ENCODE results near the gene POLN.

Gene POLN

DNA sequence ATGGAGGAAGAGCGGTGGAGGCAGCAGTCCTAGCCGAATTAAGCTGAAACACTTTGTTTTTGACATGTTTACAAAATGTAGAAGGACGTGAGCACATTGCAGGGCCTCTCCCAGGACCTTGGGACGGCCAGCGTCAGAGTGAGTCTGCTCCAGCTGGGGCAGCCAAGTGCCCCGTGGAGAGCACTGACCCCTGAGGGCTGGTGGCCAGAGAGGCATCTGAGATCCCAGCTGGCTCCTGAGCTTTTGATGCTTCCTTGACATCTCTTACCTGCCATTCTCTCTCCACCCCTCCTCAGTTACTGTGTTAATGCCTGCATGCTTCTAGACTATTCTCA lies 158.1 kb downstream of the POLN start:
- no peak for ATAC-seq
- no peak for TF ChIP-seq SNAI2 (CRISPR knock-in tag; IDR thresholded peaks at IDR 0.05)
- no peak for TF ChIP-seq ZFP30 (CRISPR knock-in tag; IDR thresholded peaks at IDR 0.05)
- no peak for TF ChIP-seq BACH2 (CRISPR knock-in tag; IDR thresholded peaks at IDR 0.05; ENCODE audit: borderline replicate concordance)
- TF ChIP-seq TOX (CRISPR knock-in tag; IDR thresholded peaks at IDR 0.05; ENCODE audit: borderline replicate concordance), result no peak

DNA sequence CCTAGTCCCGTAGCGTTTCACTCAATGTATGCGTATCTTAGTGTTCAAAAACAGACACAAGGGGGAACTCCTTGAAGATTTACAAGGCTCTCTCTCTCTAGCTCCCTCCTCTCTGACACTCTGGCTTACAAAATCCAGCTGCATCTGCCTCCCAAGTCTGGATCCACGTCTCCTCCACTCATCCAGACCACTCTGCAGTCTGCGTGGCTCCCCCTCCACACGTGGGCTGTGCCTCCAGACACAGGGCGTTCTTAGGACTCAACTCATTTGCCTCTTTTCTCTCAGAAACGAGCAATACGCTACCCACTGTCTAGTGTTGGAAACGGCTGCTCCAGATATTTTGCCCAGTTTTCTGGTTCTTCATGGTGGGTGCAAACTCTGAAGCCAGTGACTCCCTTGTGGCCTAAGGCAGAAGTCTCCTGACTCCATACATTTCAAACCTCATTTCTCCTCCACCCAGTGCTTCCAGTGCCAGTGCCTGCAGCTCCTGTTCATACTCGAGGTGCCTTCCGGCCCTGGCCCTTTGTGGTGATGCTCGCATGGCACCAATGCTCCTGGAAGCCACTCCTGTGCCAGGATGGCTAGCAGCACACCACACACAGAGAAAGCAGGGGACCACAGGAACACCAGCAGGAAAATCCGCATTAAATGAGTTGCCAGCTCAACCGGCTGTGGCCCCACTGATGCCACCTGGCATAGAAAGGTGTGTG lies 158.7 kb downstream of the POLN start:
- no peak for ATAC-seq
- TF ChIP-seq, protein P1, sequence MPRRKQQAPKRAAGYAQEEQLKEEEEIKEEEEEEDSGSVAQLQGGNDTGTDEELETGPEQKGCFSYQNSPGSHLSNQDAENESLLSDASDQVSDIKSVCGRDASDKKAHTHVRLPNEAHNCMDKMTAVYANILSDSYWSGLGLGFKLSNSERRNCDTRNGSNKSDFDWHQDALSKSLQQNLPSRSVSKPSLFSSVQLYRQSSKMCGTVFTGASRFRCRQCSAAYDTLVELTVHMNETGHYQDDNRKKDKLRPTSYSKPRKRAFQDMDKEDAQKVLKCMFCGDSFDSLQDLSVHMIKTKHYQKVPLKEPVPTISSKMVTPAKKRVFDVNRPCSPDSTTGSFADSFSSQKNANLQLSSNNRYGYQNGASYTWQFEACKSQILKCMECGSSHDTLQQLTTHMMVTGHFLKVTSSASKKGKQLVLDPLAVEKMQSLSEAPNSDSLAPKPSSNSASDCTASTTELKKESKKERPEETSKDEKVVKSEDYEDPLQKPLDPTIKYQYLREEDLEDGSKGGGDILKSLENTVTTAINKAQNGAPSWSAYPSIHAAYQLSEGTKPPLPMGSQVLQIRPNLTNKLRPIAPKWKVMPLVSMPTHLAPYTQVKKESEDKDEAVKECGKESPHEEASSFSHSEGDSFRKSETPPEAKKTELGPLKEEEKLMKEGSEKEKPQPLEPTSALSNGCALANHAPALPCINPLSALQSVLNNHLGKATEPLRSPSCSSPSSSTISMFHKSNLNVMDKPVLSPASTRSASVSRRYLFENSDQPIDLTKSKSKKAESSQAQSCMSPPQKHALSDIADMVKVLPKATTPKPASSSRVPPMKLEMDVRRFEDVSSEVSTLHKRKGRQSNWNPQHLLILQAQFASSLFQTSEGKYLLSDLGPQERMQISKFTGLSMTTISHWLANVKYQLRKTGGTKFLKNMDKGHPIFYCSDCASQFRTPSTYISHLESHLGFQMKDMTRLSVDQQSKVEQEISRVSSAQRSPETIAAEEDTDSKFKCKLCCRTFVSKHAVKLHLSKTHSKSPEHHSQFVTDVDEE (CRISPR knock-in tag; IDR thresholded peaks at IDR 0.05), result no peak
- no peak for TF ChIP-seq ISL1 (CRISPR knock-in tag; IDR thresholded peaks at IDR 0.05)
- TF ChIP-seq ZNF8 (CRISPR knock-in tag; IDR thresholded peaks at IDR 0.05), result no peak
- TF ChIP-seq, protein P2, sequence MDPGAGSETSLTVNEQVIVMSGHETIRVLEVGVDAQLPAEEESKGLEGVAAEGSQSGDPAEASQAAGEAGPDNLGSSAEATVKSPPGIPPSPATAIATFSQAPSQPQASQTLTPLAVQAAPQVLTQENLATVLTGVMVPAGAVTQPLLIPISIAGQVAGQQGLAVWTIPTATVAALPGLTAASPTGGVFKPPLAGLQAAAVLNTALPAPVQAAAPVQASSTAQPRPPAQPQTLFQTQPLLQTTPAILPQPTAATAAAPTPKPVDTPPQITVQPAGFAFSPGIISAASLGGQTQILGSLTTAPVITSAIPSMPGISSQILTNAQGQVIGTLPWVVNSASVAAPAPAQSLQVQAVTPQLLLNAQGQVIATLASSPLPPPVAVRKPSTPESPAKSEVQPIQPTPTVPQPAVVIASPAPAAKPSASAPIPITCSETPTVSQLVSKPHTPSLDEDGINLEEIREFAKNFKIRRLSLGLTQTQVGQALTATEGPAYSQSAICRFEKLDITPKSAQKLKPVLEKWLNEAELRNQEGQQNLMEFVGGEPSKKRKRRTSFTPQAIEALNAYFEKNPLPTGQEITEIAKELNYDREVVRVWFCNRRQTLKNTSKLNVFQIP (CRISPR knock-in tag; IDR thresholded peaks at IDR 0.05; ENCODE audit: borderline replicate concordance, low read depth), result no peak
- no peak for TF ChIP-seq BACH2 (CRISPR knock-in tag; IDR thresholded peaks at IDR 0.05; ENCODE audit: borderline replicate concordance)
- TF ChIP-seq GLIS3 (CRISPR knock-in tag; IDR thresholded peaks at IDR 0.05), result no peak
- TF ChIP-seq TCF4 (CRISPR knock-in tag; IDR thresholded peaks at IDR 0.05; ENCODE audit: borderline replicate concordance), result no peak
- TF ChIP-seq, protein P3, sequence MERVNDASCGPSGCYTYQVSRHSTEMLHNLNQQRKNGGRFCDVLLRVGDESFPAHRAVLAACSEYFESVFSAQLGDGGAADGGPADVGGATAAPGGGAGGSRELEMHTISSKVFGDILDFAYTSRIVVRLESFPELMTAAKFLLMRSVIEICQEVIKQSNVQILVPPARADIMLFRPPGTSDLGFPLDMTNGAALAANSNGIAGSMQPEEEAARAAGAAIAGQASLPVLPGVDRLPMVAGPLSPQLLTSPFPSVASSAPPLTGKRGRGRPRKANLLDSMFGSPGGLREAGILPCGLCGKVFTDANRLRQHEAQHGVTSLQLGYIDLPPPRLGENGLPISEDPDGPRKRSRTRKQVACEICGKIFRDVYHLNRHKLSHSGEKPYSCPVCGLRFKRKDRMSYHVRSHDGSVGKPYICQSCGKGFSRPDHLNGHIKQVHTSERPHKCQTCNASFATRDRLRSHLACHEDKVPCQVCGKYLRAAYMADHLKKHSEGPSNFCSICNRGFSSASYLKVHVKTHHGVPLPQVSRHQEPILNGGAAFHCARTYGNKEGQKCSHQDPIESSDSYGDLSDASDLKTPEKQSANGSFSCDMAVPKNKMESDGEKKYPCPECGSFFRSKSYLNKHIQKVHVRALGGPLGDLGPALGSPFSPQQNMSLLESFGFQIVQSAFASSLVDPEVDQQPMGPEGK (CRISPR knock-in tag; IDR thresholded peaks at IDR 0.05; ENCODE audit: borderline replicate concordance), result no peak
- TF ChIP-seq ESRRG (CRISPR knock-in tag; IDR thresholded peaks at IDR 0.05), result no peak
- no peak for TF ChIP-seq TOX (CRISPR knock-in tag; IDR thresholded peaks at IDR 0.05; ENCODE audit: borderline replicate concordance)
- TF ChIP-seq RARB (CRISPR knock-in tag; IDR thresholded peaks at IDR 0.05), result no peak
- no peak for TF ChIP-seq ZNF70 (CRISPR knock-in tag; IDR thresholded peaks at IDR 0.05)
- no peak for TF ChIP-seq ZC3H10 (CRISPR knock-in tag; IDR thresholded peaks at IDR 0.05)
- TF ChIP-seq PPARA (CRISPR knock-in tag; IDR thresholded peaks at IDR 0.05; ENCODE audit: borderline replicate concordance), result no peak
- TF ChIP-seq CSDC2 (CRISPR knock-in tag; IDR thresholded peaks at IDR 0.05), result no peak
- TF ChIP-seq ZFP3 (CRISPR knock-in tag; IDR thresholded peaks at IDR 0.05), result no peak
- TF ChIP-seq, protein P4, sequence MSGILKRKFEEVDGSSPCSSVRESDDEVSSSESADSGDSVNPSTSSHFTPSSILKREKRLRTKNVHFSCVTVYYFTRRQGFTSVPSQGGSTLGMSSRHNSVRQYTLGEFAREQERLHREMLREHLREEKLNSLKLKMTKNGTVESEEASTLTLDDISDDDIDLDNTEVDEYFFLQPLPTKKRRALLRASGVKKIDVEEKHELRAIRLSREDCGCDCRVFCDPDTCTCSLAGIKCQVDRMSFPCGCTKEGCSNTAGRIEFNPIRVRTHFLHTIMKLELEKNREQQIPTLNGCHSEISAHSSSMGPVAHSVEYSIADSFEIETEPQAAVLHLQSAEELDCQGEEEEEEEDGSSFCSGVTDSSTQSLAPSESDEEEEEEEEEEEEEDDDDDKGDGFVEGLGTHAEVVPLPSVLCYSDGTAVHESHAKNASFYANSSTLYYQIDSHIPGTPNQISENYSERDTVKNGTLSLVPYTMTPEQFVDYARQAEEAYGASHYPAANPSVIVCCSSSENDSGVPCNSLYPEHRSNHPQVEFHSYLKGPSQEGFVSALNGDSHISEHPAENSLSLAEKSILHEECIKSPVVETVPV (CRISPR knock-in tag; IDR thresholded peaks at IDR 0.05), result no peak

DNA sequence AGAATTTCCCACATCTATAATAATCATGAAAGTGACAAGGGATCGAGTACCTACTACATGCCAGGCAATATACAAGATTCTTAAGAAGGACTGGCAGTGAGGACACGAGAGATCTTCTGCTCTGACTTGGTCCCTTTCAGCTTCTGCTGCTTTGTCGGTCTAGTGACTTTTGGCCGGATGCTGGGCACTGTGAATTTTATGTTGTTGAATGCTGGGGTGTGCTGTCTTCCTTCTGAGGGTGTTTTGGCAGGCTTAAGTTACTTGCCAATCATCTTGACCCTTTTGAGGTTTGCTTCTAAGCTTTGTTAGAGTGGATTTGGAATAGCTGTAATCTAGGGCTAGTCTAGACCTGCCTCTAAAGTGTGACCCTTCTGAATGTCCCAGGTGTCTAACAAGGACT lies 159.3 kb downstream of the POLN start:
- TF ChIP-seq ZNF565 (CRISPR knock-in tag; conservative IDR thresholded peaks at IDR 0.05; ENCODE audit: low read depth) (no peak), BACH2 (CRISPR knock-in tag; IDR thresholded peaks at IDR 0.05; ENCODE audit: borderline replicate concordance) (no peak), ZFP30 (CRISPR knock-in tag; IDR thresholded peaks at IDR 0.05) (no peak)
- TF ChIP-seq, protein P5, sequence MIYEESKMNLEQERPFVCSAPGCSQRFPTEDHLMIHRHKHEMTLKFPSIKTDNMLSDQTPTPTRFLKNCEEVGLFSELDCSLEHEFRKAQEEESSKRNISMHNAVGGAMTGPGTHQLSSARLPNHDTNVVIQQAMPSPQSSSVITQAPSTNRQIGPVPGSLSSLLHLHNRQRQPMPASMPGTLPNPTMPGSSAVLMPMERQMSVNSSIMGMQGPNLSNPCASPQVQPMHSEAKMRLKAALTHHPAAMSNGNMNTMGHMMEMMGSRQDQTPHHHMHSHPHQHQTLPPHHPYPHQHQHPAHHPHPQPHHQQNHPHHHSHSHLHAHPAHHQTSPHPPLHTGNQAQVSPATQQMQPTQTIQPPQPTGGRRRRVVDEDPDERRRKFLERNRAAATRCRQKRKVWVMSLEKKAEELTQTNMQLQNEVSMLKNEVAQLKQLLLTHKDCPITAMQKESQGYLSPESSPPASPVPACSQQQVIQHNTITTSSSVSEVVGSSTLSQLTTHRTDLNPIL (CRISPR knock-in tag; IDR thresholded peaks at IDR 0.05; ENCODE audit: low read depth), result no peak
- TF ChIP-seq, protein P4 (CRISPR knock-in tag; IDR thresholded peaks at IDR 0.05), result no peak
- no peak for ATAC-seq

Measured in SK-N-SH treated with all-trans-retinoic acid at 6 μM for 48 hours (cell line).